DOHH2 (cell line): Measurements from ENCODE around the gene FKBP8.

Experiments used
- EZH2phosphoT487 ChIP-seq: fragments of 200-600 bp; sonication (generic); IDR thresholded peaks from 2 replicates; pipeline ENCODE4 v1.6.1; 2017; ENCODE audit warnings: borderline replicate concordance, mild to moderate bottlenecking, antibody characterized with exemption, low read length, moderate library complexity, mixed read lengths
- TF ChIP-seq, protein P1 (sequence below): fragments of 200-600 bp; sonication (generic); IDR thresholded peaks from one replicate; pipeline ENCODE4 v1.5.1; 2014; ENCODE audit warnings: antibody characterized with exemption, mild to moderate bottlenecking, low read depth, low read length; ENCODE audit not compliant: poor library complexity, severe bottlenecking

DNA sequence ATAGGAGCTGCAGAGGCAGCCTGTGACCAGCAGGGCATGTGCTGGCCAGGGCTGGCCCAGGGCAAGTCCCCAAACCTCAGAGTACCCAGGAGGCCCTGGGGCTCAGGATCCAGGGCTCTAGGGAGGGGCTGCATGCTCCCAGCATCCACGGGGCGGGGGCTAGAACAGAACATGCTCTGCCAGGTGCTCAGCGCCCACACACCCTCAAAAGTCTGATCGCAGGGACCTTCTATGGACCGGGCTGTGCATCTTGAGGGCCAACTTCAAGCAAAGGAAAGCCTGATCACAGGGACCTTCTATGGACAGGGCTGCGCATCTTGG, 55.0 kb downstream of the FKBP8 start:
- TF ChIP-seq, protein P1, sequence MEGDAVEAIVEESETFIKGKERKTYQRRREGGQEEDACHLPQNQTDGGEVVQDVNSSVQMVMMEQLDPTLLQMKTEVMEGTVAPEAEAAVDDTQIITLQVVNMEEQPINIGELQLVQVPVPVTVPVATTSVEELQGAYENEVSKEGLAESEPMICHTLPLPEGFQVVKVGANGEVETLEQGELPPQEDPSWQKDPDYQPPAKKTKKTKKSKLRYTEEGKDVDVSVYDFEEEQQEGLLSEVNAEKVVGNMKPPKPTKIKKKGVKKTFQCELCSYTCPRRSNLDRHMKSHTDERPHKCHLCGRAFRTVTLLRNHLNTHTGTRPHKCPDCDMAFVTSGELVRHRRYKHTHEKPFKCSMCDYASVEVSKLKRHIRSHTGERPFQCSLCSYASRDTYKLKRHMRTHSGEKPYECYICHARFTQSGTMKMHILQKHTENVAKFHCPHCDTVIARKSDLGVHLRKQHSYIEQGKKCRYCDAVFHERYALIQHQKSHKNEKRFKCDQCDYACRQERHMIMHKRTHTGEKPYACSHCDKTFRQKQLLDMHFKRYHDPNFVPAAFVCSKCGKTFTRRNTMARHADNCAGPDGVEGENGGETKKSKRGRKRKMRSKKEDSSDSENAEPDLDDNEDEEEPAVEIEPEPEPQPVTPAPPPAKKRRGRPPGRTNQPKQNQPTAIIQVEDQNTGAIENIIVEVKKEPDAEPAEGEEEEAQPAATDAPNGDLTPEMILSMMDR: no peak
- no peak for TF ChIP-seq EZH2phosphoT487
